ENCODE results near the gene TMC2. TPM values are rescaled to one million over a fixed set of nuclear protein-coding genes. Genes with fewer than 3 reads are reported as not detected.

The TMC2 gene
- total RNA-seq, 1 donor from 2014 or later: not detected

- H3K9me3 ChIP-seq: no peaks in the 10 kb centered on the region
- TF ChIP-seq CTCF (IDR thresholded peaks at IDR 0.05) (no peak), POLR2A (IDR thresholded peaks at IDR 0.05) (peak in 1 of 2 donors; percentile 24), POLR2AphosphoS5 (IDR thresholded peaks at IDR 0.05; ENCODE audit: insufficient read depth in 1 of 2, low read depth in 1 of 2) (peak; percentile 85 to 98)
- no peaks in the 10 kb centered on the region for H3K27me3 ChIP-seq
- peak within 1 kb of the TSS; percentile 70 to 92 for H3K4me3 ChIP-seq
- H3K27ac ChIP-seq: peak within 1 kb of the TSS; percentile 91
- intact Hi-C loops (cut with DNase I): no loop called here
- H3K4me1 ChIP-seq: peaks cover 21% of the 10 kb centered on the region
- H3K36me3 ChIP-seq: no peaks in the 10 kb centered on the region
- DNase-seq (ENCODE audit: extremely low spot score in 2 of 2): no peak
Observed at GRCh38 chr20:2508631-2509467, 27.5 kb upstream of the TMC2 start, which contains the start of gene ZNF343. Gene ZNF343 (minus strand): TSS chr20:2508915. CDS start chr20:2493895, 15,020 bp downstream.

GRCh38 chr20:2509468-2509781 is 26.9 kb upstream of the TMC2 start:
- H3K4me3 ChIP-seq: peak overlapping the region; percentile 70 to 92
- H3K4me1 ChIP-seq: peaks cover 21% of the 10 kb centered on the region
- TF ChIP-seq POLR2AphosphoS5 (IDR thresholded peaks at IDR 0.05; ENCODE audit: insufficient read depth in 1 of 2, low read depth in 1 of 2): no peak
- no peak for TF ChIP-seq POLR2A (IDR thresholded peaks at IDR 0.05)
- no peak for TF ChIP-seq CTCF (IDR thresholded peaks at IDR 0.05)
- H3K36me3 ChIP-seq: no peaks in the 10 kb centered on the region
- peak overlapping the region; percentile 91 for H3K27ac ChIP-seq
- H3K27me3 ChIP-seq: no peaks in the 10 kb centered on the region
- DNase-seq (ENCODE audit: extremely low spot score in 2 of 2): no peak
- intact Hi-C loops (cut with DNase I): no loop called here
- H3K9me3 ChIP-seq: no peaks in the 10 kb centered on the region

- Histone ChIP-seq H3K4me1 (peaks cover 21% of the 10 kb centered on the region), H3K36me3 (no peaks in the 10 kb centered on the region), H3K27me3 (no peaks in the 10 kb centered on the region), H3K9me3 (no peaks in the 10 kb centered on the region), H3K27ac (no peak overlapping the region), H3K4me3 (peak overlapping the region in 1 of 2 donors; percentile 70)
- intact Hi-C loops (cut with DNase I): no loop called here
- TF ChIP-seq POLR2AphosphoS5 (IDR thresholded peaks at IDR 0.05; ENCODE audit: insufficient read depth in 1 of 2, low read depth in 1 of 2) (no peak), CTCF (IDR thresholded peaks at IDR 0.05) (no peak), POLR2A (IDR thresholded peaks at IDR 0.05) (no peak)
- DNase-seq (ENCODE audit: extremely low spot score in 2 of 2): no peak
Observed at GRCh38 chr20:2509794-2510193, 26.6 kb upstream of the TMC2 start.

- intact Hi-C loops (cut with DNase I): no loop called here
- no peak overlapping the region for H3K4me3 ChIP-seq
Observed at GRCh38 chr20:2515203-2515602, 21.2 kb upstream of the TMC2 start.

More at GRCh38 chr20:2515203-2515602, 21.2 kb upstream of the TMC2 start:
- Histone ChIP-seq H3K27me3 (no peaks in the 10 kb centered on the region), H3K9me3 (no peaks in the 10 kb centered on the region), H3K36me3 (no peaks in the 10 kb centered on the region), H3K27ac (no peak overlapping the region), H3K4me1 (no peaks in the 10 kb centered on the region)
- TF ChIP-seq POLR2A (IDR thresholded peaks at IDR 0.05) (no peak), POLR2AphosphoS5 (IDR thresholded peaks at IDR 0.05; ENCODE audit: insufficient read depth in 1 of 2, low read depth in 1 of 2) (no peak), CTCF (IDR thresholded peaks at IDR 0.05) (no peak)
- DNase-seq (ENCODE audit: extremely low spot score in 2 of 2): no peak

Measured in vagina (tissue), 2 donors.